ENCODE results near the gene FBXO22.
"Not testable (repeated sequence)": the region's sequence is repeated elsewhere in the genome, so short reads cannot be mapped to it uniquely, and the experiment has no call there.

FBXO22 gene

GRCh38 chr15:75902129-75902557 lies 1.5 kb upstream of the FBXO22 start:
- H3K9ac ChIP-seq, result peak overlapping the region in 3 of 11 experiments; percentile 1 to 38 (median 16); a peak in 4 of 22 replicates
- peaks cover 23 to 64% (median 53%) of the 10 kb centered on the region in 11 experiments; a peak in 20 of 22 replicates for H3K36me3 ChIP-seq
- H3K27ac ChIP-seq, result peak overlapping the region in 7 of 11 experiments; percentile 5 to 88 (median 18); a peak in 6 of 22 replicates
- H3K9me3 ChIP-seq (replicated peaks in 1 of 11), result no peaks in the 10 kb centered on the region
- TF ChIP-seq Cebpa-rat (IDR thresholded peaks at IDR 0.05), result no peak
- peaks cover 0 to 18% (median 3%) of the 10 kb centered on the region in 11 experiments; a peak in 6 of 22 replicates for H4K20me1 ChIP-seq
- no peaks in the 10 kb centered on the region for H3K27me3 ChIP-seq
- no peak overlapping the region for H3K4me3 ChIP-seq
- H3K4me2 ChIP-seq, result peak overlapping the region; percentile 6 to 98 (median 46); a peak in 19 of 22 replicates
- H3K4me1 ChIP-seq, result peaks cover 32 to 53% (median 45%) of the 10 kb centered on the region in 10 experiments

GRCh38 chr15:75905231-75905630 lies 1.6 kb downstream of the FBXO22 start:
- H3K9me3 ChIP-seq (replicated peaks in 1 of 11), result peaks cover 5 to 13% (median 11%) of the 10 kb centered on the region in 11 experiments; a peak in 20 of 22 replicates
- peaks cover 34 to 66% (median 56%) of the 10 kb centered on the region in 11 experiments for H3K36me3 ChIP-seq
- H3K27me3 ChIP-seq, result no peaks in the 10 kb centered on the region
- H3K4me3 ChIP-seq, result peak overlapping the region in 6 of 10 experiments; percentile 26 to 95 (median 90); a peak in 5 of 20 replicates
- no peak for TF ChIP-seq Cebpa-rat (IDR thresholded peaks at IDR 0.05)
- peak overlapping the region in 1 of 11 experiments; percentile 39; a peak in 2 of 22 replicates for H3K9ac ChIP-seq
- peaks cover 32 to 53% (median 45%) of the 10 kb centered on the region in 10 experiments for H3K4me1 ChIP-seq
- H4K20me1 ChIP-seq, result peaks cover 0 to 41% (median 4%) of the 10 kb centered on the region in 11 experiments; a peak in 7 of 22 replicates
- no peak overlapping the region for H3K27ac ChIP-seq
- H3K4me2 ChIP-seq, result peak overlapping the region; percentile 51 to 98 (median 86)

GRCh38 chr15:75910355-75910754 lies 6.7 kb downstream of the FBXO22 start:
- peaks cover 73 to 99% (median 94%) of the 10 kb centered on the region in 11 experiments for H3K36me3 ChIP-seq

GRCh38 chr15:75916978-75917377 lies 13.3 kb downstream of the FBXO22 start:
- TF ChIP-seq Cebpa-rat (IDR thresholded peaks at IDR 0.05), result no peak
- no peak overlapping the region for H3K4me3 ChIP-seq
- no peak overlapping the region for H3K4me2 ChIP-seq
- H3K9ac ChIP-seq, result no peak overlapping the region
- H3K9me3 ChIP-seq (replicated peaks in 1 of 11), result peaks cover 2 to 12% (median 5%) of the 10 kb centered on the region in 11 experiments; a peak in 18 of 22 replicates
- H3K27me3 ChIP-seq, result no peaks in the 10 kb centered on the region
- H4K20me1 ChIP-seq, result peaks cover 0 to 27% (median 6%) of the 10 kb centered on the region in 11 experiments; a peak in 11 of 22 replicates
- no peaks in the 10 kb centered on the region for H3K4me1 ChIP-seq
- H3K27ac ChIP-seq, result no peak overlapping the region
- peaks cover 67 to 98% (median 92%) of the 10 kb centered on the region in 11 experiments for H3K36me3 ChIP-seq

More at GRCh38 chr15:75910355-75910754, 6.7 kb downstream of the FBXO22 start:
- Histone ChIP-seq H3K4me1 (peaks cover 2 to 12% (median 6%) of the 10 kb centered on the region in 10 experiments; a peak in 19 of 20 replicates), H3K9me3 (replicated peaks in 1 of 11) (peaks cover 25 to 42% (median 35%) of the 10 kb centered on the region in 11 experiments), H4K20me1 (peaks cover 0 to 48% (median 10%) of the 10 kb centered on the region in 11 experiments; a peak in 9 of 22 replicates)
- not testable (repeated sequence) for H3K4me3 ChIP-seq, H3K4me2 ChIP-seq, H3K9ac ChIP-seq, H3K27me3 ChIP-seq, H3K27ac ChIP-seq

- TF ChIP-seq Cebpa-rat (IDR thresholded peaks at IDR 0.05), result no peak
- H3K27me3 ChIP-seq, result no peaks in the 10 kb centered on the region
- no peak overlapping the region for H3K9ac ChIP-seq
- peaks cover 0 to under 1% (median 0%) of the 10 kb centered on the region in 11 experiments; a peak in 1 of 22 replicates for H3K9me3 ChIP-seq (replicated peaks in 1 of 11)
- H3K4me1 ChIP-seq, result no peaks in the 10 kb centered on the region
- H3K4me3 ChIP-seq, result no peak overlapping the region
- H3K36me3 ChIP-seq, result peaks cover 72 to 98% (median 90%) of the 10 kb centered on the region in 11 experiments
- peaks cover 0 to 37% (median 8%) of the 10 kb centered on the region in 11 experiments; a peak in 11 of 22 replicates for H4K20me1 ChIP-seq
- H3K4me2 ChIP-seq, result no peak overlapping the region
- no peak overlapping the region for H3K27ac ChIP-seq
These were observed 14.5 kb downstream of the FBXO22 start for GRCh38 chr15:75918135-75918534.

GRCh38 chr15:75920079-75920478 lies 16.4 kb downstream of the FBXO22 start:
- Histone ChIP-seq H3K9ac (no peak overlapping the region), H3K4me1 (peaks cover 0 to 6% (median 0%) of the 10 kb centered on the region in 10 experiments; a peak in 4 of 20 replicates), H3K27me3 (no peaks in the 10 kb centered on the region), H3K36me3 (peaks cover 65 to 96% (median 87%) of the 10 kb centered on the region in 11 experiments), H3K4me3 (no peak overlapping the region), H3K9me3 (replicated peaks in 1 of 11) (no peaks in the 10 kb centered on the region), H3K4me2 (no peak overlapping the region), H3K27ac (no peak overlapping the region), H4K20me1 (peaks cover 0 to 48% (median 14%) of the 10 kb centered on the region in 11 experiments; a peak in 13 of 22 replicates)
- TF ChIP-seq Cebpa-rat (IDR thresholded peaks at IDR 0.05), result no peak

GRCh38 chr15:75921732-75922703 lies 18.3 kb downstream of the FBXO22 start:
- no peaks in the 10 kb centered on the region for H3K9me3 ChIP-seq (replicated peaks in 1 of 11)
- H3K4me2 ChIP-seq, result no peak overlapping the region
- no peak for TF ChIP-seq Cebpa-rat (IDR thresholded peaks at IDR 0.05)
- no peak overlapping the region for H3K27ac ChIP-seq
- H3K36me3 ChIP-seq, result peaks cover 51 to 98% (median 88%) of the 10 kb centered on the region in 11 experiments
- H4K20me1 ChIP-seq, result peaks cover 8 to 55% (median 16%) of the 10 kb centered on the region in 11 experiments; a peak in 14 of 22 replicates
- no peaks in the 10 kb centered on the region for H3K27me3 ChIP-seq
- H3K4me3 ChIP-seq, result no peak overlapping the region
- no peak overlapping the region for H3K9ac ChIP-seq
- peaks cover 2 to 13% (median 4%) of the 10 kb centered on the region in 10 experiments; a peak in 9 of 20 replicates for H3K4me1 ChIP-seq

GRCh38 chr15:75923756-75924155 lies 20.1 kb downstream of the FBXO22 start:
- Histone ChIP-seq H4K20me1 (peaks cover 8 to 68% (median 16%) of the 10 kb centered on the region in 11 experiments; a peak in 15 of 22 replicates), H3K4me3 (no peak overlapping the region), H3K36me3 (peaks cover 46 to 90% (median 82%) of the 10 kb centered on the region in 11 experiments), H3K4me2 (no peak overlapping the region), H3K9me3 (replicated peaks in 1 of 11) (no peaks in the 10 kb centered on the region), H3K4me1 (peaks cover 5 to 13% (median 10%) of the 10 kb centered on the region in 10 experiments; a peak in 10 of 20 replicates), H3K9ac (no peak overlapping the region), H3K27me3 (no peaks in the 10 kb centered on the region), H3K27ac (no peak overlapping the region)
- no peak for TF ChIP-seq Cebpa-rat (IDR thresholded peaks at IDR 0.05)
